Stimulated activated CD8-positive, alpha-beta memory T cell treated with anti-CD3 and anti-CD28 coated beads, Interleukin-4, amount 100 ng/mL, for 24 hours (primary cell): ENCODE results near the gene G6PD.
"Not testable (repeated sequence)": the region's sequence is repeated elsewhere in the genome, so short reads cannot be mapped to it uniquely, and the experiment has no call there.

Experiments
- DNase-seq: peaks from one replicate; pipeline ENCODE4 v3.0.0-alpha.2; 2020; ENCODE audit warnings: low read depth

Gene G6PD

GRCh38 chrX:154515090-154515965 is 31.3 kb downstream of the G6PD start:
- no peak for DNase-seq

DNA sequence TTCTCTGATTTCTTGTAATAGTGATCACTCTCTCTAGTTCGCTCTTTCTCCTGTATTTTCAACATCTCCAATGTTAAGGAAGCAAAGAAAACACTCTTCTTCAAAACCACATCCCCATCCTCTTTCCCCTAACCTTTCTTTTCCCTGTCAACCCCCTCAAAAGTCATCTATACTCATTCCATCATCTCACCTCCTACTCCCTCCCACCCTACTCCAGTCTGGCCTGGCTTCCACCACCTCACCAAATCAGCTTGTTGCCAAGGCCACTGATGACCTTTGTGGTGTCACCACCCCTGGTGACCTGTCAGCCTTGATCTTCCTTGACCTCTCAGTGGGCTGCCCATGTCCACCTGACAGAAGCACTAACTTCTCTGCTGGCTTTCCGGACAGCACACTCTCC is 32.9 kb downstream of the G6PD start:
- no peak for DNase-seq

GRCh38 chrX:154512879-154513553 is 33.6 kb downstream of the G6PD start:
- no peak for DNase-seq

DNA sequence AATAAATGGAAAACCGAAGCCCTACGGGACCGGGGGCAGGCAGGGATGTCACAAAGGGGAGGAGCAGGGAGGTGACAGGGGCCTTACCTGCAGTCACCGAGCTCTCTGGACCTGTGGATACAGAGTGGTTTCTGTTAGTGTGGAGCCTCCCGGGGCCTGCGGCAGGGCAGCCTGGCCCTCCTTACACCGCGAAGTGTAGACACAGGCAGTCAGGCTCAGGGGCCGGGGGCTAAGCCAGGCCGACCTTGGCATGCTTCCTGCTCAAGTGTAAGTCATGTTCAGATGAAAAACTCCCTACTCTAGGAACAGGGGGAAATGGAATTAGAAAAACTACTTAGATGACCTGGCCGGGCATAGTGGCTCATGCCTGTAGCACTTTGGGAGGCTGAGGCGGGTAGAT is 34.9 kb downstream of the G6PD start:
- DNase-seq, result no peak

- no peak for DNase-seq
Observed at GRCh38 chrX:154509455-154509854, 37.2 kb downstream of the G6PD start.

DNA sequence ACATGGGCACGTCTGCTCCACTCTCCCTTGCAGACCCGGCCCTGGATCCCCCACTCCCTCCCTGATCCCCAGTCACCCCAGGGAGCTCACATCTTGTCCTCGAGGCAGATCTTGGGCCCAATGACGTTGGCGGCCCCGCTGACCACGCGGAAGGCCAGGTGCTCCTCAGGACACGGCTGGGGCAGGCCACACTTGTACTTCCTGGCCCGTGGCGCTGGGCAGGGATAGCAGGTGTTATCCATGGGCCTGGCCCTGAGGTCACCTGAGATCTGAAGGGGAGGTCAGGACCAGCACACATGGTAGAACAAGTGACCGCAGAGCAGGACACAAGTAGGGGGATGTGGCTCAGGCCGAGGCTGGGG is 38.3 kb downstream of the G6PD start:
- DNase-seq, result no peak

GRCh38 chrX:154507673-154508383 is 38.8 kb downstream of the G6PD start:
- DNase-seq, result no peak

DNA sequence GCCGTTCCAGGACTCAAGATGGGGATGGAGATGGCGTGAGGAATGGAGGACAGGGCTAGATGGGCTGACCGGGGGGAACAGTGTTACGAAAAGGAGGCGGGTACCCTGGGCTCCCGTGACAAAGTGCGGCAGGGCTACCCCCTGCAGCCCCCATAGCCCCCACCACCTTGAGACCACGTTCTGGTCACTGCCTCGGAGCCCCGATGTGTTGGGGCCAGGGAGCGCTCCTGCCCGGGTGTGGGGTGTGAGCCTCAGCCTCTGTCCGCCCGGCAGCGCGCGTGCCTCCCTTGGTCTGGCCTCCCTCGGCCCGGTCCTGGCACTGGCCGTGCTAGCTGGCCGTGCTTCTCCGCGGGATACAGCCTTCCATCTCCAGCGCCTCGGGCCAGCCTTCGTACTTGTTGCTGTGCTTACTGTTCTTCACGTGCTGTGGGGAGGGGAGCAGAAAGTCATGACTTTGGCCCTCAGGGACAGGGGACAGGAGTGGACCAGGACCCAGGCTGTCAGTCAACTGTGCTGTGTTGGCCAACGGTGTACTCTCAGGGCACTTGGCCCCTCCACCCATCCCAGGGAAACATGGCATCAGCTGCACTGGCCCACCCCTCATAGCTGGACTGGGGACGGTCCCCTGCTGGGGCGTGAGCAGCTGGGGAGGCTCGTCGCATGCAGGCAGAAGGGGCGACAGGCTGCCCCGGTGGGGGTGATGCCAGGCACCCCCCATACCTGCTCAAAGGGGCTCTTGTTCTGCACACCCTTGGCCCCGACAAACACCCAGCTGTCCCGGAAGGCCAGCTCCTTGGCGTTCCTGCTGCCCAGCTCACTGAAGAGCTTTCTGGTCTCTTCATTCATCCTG is 39.9 kb downstream of the G6PD start:
- no peak for DNase-seq

DNA sequence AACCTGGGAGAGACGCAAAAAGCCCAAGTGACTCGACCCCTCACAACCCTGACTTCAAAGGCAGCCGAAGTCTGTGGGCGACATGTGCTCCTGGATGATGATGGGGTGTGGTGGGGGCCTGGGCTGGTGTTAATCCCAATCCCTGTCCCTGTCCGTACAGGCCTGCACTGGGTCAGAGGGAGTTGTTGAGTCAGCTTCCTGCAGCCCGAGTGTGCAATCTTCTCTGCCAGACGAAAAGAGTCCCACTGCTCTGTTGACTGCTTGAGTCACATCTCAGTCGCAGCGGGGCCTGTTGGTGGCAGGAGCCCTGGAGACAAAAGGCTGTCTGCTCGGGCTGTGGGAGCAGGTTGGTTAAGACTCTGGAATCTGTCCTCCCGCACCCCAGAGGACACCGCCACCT is 40.9 kb downstream of the G6PD start:
- no peak for DNase-seq

- no peak for DNase-seq
Observed at GRCh38 chrX:154502989-154503388, 43.7 kb downstream of the G6PD start.

DNA sequence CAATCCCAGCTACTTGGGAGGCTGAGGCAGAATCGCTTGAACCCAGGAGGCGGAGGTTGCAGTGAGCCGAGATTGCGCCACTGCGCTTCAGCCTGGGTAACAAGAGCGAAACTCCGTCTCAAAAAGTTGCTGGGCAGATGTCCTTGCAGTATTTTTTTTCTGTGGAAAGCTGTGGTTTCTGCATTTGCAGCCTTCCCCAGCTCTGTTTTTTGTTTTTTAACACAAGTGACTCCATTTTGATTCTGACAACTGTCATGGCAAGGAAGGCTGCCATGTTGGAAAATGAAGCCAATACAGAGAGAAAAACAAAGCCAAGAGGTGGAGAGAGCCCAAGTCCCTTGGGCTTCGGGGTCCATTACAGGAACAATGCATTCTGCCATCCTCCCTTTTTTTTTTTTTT is 44.5 kb downstream of the G6PD start:
- DNase-seq, result no peak

GRCh38 chrX:154501423-154501822 is 45.2 kb downstream of the G6PD start:
- not testable (repeated sequence) for DNase-seq

DNA sequence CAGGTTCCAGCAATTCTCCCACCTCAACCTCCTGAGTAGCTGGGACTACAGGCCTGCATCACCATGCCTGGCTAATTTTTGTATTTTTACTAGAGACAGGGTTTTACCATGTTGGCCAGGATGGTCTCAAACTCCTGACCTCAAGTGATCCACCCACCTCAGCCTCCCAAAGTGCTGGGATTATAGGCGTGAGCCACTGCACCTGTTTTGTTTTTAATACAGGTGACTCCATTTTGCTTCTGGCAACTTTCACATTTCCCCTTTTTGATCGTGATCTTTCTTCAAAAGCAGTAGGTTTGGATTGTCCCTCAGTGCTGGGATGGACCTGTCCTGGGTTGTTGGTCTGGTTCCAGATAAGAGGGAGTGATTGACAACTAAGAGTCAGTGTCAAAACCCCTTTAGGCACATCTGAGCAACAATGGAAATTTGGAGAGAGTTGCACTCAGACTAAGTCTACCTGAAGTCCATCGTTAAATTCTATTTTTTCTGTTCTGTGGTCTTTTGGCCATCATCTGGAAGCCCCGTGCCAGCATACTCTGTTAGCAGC is 50.0 kb downstream of the G6PD start:
- DNase-seq, result not testable (repeated sequence)

DNA sequence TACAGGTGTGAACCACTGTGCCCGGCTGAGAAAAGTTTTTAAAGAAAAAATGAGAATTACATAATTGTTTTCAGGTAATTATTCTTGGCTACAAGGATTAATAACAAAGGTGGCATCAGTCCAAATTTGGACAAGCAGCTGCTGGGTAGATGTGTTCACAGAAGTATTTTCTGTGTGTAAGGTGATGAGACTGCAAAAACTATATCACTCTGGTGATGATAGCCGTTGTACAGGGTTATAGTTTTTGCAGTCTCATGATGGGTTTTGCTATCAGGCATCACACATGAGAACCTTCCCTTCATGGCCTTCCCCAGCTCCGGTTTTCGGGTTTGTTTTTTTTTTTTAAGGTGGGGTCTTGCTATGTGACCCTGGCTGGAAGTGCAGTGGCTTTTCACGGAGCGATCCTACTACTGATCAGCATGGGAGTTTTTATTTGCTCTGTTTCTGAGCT is 51.1 kb downstream of the G6PD start:
- DNase-seq, result no peak

DNA sequence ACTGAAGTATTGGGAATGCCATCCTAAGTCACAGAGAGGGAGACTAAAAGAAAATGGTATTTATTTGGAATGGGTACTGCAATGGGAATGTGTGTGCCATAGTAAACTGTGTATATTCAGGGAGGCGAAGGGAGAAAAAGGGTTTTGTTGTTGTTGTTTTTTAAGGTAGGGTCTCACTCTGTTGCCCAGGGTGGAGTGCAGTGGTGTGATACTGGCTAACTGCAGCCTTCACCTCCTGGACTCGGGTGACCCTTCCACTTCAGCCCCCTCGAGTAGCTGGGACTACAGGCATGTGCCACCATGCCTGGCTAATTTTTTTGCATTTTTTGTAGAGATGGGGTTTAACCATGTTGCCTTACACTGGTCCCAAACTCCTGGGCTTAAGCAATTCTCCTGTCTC is 51.9 kb downstream of the G6PD start:
- DNase-seq, result no peak

DNA sequence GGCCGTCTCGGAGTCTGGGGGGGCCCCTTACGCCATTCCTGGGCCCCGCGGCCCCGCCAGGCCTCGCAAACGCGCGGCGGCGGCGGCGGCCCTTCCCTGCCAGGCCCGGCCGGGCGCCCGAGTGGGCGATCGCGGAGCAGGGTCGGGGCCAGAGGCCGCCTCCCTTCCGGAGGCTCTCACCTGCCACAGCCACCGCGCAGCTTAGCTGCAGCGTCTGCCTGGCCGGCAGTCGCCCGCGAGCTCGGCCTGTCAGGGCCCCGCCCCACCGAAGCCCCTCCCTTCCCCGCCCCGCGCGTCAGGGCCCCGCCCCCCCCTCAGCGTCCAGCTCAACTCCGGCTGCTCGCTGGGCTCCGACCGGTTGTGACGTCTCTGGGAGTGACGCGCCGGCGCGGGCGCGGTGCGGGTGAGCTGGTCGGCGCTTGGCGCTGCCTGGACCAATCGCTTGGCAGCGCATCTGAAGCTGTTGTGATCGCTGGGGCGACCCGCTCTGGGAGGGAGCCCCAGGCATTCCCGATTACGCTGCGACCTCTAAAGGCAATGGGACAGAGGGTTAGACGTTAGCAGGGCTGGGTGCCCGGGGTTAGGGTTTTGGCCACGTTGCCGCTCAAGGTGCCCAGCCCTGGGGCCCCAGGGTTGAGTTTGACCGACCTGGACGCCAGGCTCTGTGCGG is 56.1 kb downstream of the G6PD start, which contains the start of gene SLC10A3:
TSS of gene SLC10A3 (minus strand) at position 216 of the 670 bp plus-strand sequence. CDS start 1,689 bp downstream, outside the sequence.
- DNase-seq, result peak; percentile 80

GRCh38 chrX:154490021-154490413 is 56.6 kb downstream of the G6PD start:
- no peak for DNase-seq

- DNase-seq, result no peak
Observed at GRCh38 chrX:154489182-154489581, 57.5 kb downstream of the G6PD start.

- no peak for DNase-seq
Observed at GRCh38 chrX:154488336-154489075, 58.1 kb downstream of the G6PD start.
